A549 treated with DMSO at 1 μM for 4 hours (cell line): ENCODE measurements around the gene TIMMDC1. TPM values are rescaled to one million over a fixed set of nuclear protein-coding genes. Genes with fewer than 3 reads are reported as not detected.

Source experiments
- total RNA-seq: library from RNA; stranded (reverse); fragments of 200-300 nt; extraction: Qiagen RNA extraction; gene quantifications from 5 replicates; pipeline ENCODE4 v1.2.3, GENCODE V29; 2022; ENCODE audit warnings: low read depth

The TIMMDC1 gene
- total RNA-seq = 56.4 to 87.6 TPM (median 82.3 TPM) in 5 replicates

GRCh38 chr3:119498186-119499011, at the start of gene TIMMDC1:
Gene TIMMDC1, plus strand, starts transcription at chr3:119498547. Its CDS starts 187 bp downstream, at chr3:119498734.

GRCh38 chr3:119463171-119464169, 34.9 kb upstream of the TIMMDC1 start, which contains the start of gene TMEM39A:
Gene TMEM39A, minus strand, starts transcription at chr3:119463615. Its CDS starts 1,541 bp downstream, at chr3:119462074.

GRCh38 chr3:119559441-119559963, 61.2 kb downstream of the TIMMDC1 start, which contains the start of gene CD80:
Gene CD80, minus strand, starts transcription at chr3:119559614. Its CDS starts 1,886 bp downstream, at chr3:119557728.

Other genes starting within 250 kb of the TIMMDC1 start
- 0.94 to 2.0 TPM (median 1.5 TPM) in 5 replicates for gene ARHGAP31, start 204.2 kb upstream of the TIMMDC1 start, total RNA-seq
- gene TMEM39A, start 34.9 kb upstream of the TIMMDC1 start, total RNA-seq = 25.0 to 34.3 TPM (median 31.6 TPM) in 5 replicates
- 8.3 to 12.9 TPM (median 10.1 TPM) in 5 replicates for gene POGLUT1, start 29.6 kb upstream of the TIMMDC1 start, total RNA-seq
- gene CD80, start 61.1 kb downstream of the TIMMDC1 start, total RNA-seq = not detected in 5 replicates
- 2.9 to 3.4 TPM (median 3.0 TPM) in 5 replicates for gene ADPRH, start 80.9 kb downstream of the TIMMDC1 start, total RNA-seq
- 0.13 to 0.45 TPM (median 0.22 TPM) in 5 replicates for gene PLA1A, start 99.3 kb downstream of the TIMMDC1 start, total RNA-seq
- 0.16 to 0.99 TPM (median 0.24 TPM) in 4 of 5 replicates, not detected in the other for gene POPDC2, start 162.0 kb downstream of the TIMMDC1 start, total RNA-seq
- 99.7 to 114 TPM (median 106 TPM) in 5 replicates for gene COX17, start 178.9 kb downstream of the TIMMDC1 start, total RNA-seq
- gene CFAP91, start 204.5 kb downstream of the TIMMDC1 start, total RNA-seq = 0.20 to 0.41 TPM (median 0.32 TPM) in 4 of 5 replicates, not detected in the other